ENCODE results near the gene PCCB. TPM values are rescaled to one million over a fixed set of nuclear protein-coding genes. Genes with fewer than 3 reads are reported as not detected.

Gene PCCB
- polyA plus RNA-seq, 1 donor from 2014 or later = 18.3 TPM

DNA sequence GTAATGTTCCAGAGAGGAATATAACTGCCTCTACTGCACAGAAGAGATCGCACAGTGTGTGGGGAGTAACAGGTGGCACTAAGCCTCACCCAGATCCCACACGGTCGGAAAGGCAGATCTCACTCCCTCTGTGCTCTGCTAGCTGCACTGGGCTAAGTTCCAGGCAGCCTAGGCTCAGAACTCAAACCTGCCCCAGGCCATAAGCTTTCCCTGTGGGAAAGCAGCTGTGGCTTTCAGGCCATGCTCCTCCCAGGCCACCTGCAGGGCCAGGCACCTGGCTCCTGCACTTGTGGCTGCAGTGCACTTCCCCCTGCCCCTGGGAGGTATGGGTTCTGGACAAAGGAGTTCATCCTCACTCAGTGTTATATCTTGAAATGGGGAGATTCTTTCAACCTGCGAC, 27.5 kb downstream of the PCCB start:
- H3K36me3 ChIP-seq (ENCODE audit: insufficient read depth, low read length) = no peaks in the 10 kb centered on the region
- no peaks in the 10 kb centered on the region for H3K27me3 ChIP-seq (ENCODE audit: insufficient read depth, low read depth, low read length)
- H3K9ac ChIP-seq (ENCODE audit: low read length) = no peak overlapping the region
- no peak overlapping the region for H3K4me3 ChIP-seq (ENCODE audit: low read length)
- H4K20me1 ChIP-seq (ENCODE audit: insufficient read depth) = no peaks in the 10 kb centered on the region
- no peak overlapping the region for H3K27ac ChIP-seq (ENCODE audit: low read length)
- H3K4me2 ChIP-seq (ENCODE audit: low read length) = no peak overlapping the region
- no peaks in the 10 kb centered on the region for H3F3A ChIP-seq (ENCODE audit: insufficient read depth, low read length, poor library complexity, severe bottlenecking)
- no peak for TF ChIP-seq SMC3 (conservative IDR thresholded peaks at IDR 0.05; ENCODE audit: poor library complexity)
- no peak for TF ChIP-seq MXI1 (conservative IDR thresholded peaks at IDR 0.05; ENCODE audit: poor library complexity, severe bottlenecking)
- no peak for TF ChIP-seq RAD21 (conservative IDR thresholded peaks at IDR 0.05)
- TF ChIP-seq, protein P1, sequence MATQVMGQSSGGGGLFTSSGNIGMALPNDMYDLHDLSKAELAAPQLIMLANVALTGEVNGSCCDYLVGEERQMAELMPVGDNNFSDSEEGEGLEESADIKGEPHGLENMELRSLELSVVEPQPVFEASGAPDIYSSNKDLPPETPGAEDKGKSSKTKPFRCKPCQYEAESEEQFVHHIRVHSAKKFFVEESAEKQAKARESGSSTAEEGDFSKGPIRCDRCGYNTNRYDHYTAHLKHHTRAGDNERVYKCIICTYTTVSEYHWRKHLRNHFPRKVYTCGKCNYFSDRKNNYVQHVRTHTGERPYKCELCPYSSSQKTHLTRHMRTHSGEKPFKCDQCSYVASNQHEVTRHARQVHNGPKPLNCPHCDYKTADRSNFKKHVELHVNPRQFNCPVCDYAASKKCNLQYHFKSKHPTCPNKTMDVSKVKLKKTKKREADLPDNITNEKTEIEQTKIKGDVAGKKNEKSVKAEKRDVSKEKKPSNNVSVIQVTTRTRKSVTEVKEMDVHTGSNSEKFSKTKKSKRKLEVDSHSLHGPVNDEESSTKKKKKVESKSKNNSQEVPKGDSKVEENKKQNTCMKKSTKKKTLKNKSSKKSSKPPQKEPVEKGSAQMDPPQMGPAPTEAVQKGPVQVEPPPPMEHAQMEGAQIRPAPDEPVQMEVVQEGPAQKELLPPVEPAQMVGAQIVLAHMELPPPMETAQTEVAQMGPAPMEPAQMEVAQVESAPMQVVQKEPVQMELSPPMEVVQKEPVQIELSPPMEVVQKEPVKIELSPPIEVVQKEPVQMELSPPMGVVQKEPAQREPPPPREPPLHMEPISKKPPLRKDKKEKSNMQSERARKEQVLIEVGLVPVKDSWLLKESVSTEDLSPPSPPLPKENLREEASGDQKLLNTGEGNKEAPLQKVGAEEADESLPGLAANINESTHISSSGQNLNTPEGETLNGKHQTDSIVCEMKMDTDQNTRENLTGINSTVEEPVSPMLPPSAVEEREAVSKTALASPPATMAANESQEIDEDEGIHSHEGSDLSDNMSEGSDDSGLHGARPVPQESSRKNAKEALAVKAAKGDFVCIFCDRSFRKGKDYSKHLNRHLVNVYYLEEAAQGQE (IDR thresholded peaks at IDR 0.05; ENCODE audit: borderline replicate concordance) = no peak
- TF ChIP-seq, protein P2, sequence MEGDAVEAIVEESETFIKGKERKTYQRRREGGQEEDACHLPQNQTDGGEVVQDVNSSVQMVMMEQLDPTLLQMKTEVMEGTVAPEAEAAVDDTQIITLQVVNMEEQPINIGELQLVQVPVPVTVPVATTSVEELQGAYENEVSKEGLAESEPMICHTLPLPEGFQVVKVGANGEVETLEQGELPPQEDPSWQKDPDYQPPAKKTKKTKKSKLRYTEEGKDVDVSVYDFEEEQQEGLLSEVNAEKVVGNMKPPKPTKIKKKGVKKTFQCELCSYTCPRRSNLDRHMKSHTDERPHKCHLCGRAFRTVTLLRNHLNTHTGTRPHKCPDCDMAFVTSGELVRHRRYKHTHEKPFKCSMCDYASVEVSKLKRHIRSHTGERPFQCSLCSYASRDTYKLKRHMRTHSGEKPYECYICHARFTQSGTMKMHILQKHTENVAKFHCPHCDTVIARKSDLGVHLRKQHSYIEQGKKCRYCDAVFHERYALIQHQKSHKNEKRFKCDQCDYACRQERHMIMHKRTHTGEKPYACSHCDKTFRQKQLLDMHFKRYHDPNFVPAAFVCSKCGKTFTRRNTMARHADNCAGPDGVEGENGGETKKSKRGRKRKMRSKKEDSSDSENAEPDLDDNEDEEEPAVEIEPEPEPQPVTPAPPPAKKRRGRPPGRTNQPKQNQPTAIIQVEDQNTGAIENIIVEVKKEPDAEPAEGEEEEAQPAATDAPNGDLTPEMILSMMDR (IDR thresholded peaks at IDR 0.05; ENCODE audit: poor library complexity, severe bottlenecking) = no peak
- TF ChIP-seq EZH2 (IDR thresholded peaks at IDR 0.05; ENCODE audit: borderline replicate concordance, insufficient read depth, low read length, poor library complexity, severe bottlenecking) = no peak
- no peak for TF ChIP-seq POLR2AphosphoS5 (IDR thresholded peaks at IDR 0.05)
- TF ChIP-seq EP300 (conservative IDR thresholded peaks at IDR 0.05; ENCODE audit: poor library complexity, severe bottlenecking) = no peak
- TF ChIP-seq TAF1 (IDR thresholded peaks at IDR 0.05; ENCODE audit: low read depth) = no peak
- no peak overlapping the region for H2AFZ ChIP-seq (ENCODE audit: low read depth, low read length)
- H3K9me3 ChIP-seq (ENCODE audit: low read length) = peaks cover 3% of the 10 kb centered on the region
- no peaks in the 10 kb centered on the region for H3K79me2 ChIP-seq (replicated peaks; ENCODE audit: insufficient read depth, low read length)
- H3K9me2 ChIP-seq (ENCODE audit: insufficient read depth, low read length) = no peaks in the 10 kb centered on the region

DNA sequence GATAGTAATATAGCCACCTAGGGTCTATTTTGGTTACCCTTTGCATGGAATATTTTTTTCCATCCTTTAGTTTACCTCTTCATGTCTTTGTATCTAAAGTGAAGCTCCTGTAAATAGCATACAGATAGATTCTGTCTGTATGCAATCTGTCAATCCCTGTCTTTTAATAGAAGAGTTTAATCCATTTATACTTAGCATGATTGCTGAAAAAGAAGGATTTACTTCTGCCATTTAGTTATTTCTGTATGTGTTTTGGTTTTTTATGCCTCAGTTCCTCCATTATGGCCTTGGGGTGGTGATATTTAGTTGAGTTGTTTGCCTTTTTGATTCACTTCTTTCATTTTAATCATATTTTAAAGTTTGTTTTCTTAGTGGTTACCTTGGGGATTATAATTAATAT, 29.0 kb downstream of the PCCB start:
- Histone ChIP-seq H3K9ac (ENCODE audit: low read length) (no peak overlapping the region), H3K9me2 (ENCODE audit: insufficient read depth, low read length) (no peaks in the 10 kb centered on the region), H3K4me2 (ENCODE audit: low read length) (no peak overlapping the region), H3K27ac (ENCODE audit: low read length) (no peak overlapping the region), H2AFZ (ENCODE audit: low read depth, low read length) (no peak overlapping the region), H3K4me3 (ENCODE audit: low read length) (no peak overlapping the region), H4K20me1 (ENCODE audit: insufficient read depth) (no peaks in the 10 kb centered on the region), H3K9me3 (ENCODE audit: low read length) (peaks cover 3% of the 10 kb centered on the region), H3K36me3 (ENCODE audit: insufficient read depth, low read length) (peaks cover 6% of the 10 kb centered on the region), H3K27me3 (ENCODE audit: insufficient read depth, low read depth, low read length) (no peaks in the 10 kb centered on the region), H3F3A (ENCODE audit: insufficient read depth, low read length, poor library complexity, severe bottlenecking) (no peaks in the 10 kb centered on the region), H3K79me2 (replicated peaks; ENCODE audit: insufficient read depth, low read length) (no peaks in the 10 kb centered on the region)
- TF ChIP-seq, protein P2 (IDR thresholded peaks at IDR 0.05; ENCODE audit: poor library complexity, severe bottlenecking) = no peak
- TF ChIP-seq EP300 (conservative IDR thresholded peaks at IDR 0.05; ENCODE audit: poor library complexity, severe bottlenecking) = no peak
- TF ChIP-seq SMC3 (conservative IDR thresholded peaks at IDR 0.05; ENCODE audit: poor library complexity) = no peak
- no peak for TF ChIP-seq MXI1 (conservative IDR thresholded peaks at IDR 0.05; ENCODE audit: poor library complexity, severe bottlenecking)
- TF ChIP-seq, protein P1 (IDR thresholded peaks at IDR 0.05; ENCODE audit: borderline replicate concordance) = no peak
- no peak for TF ChIP-seq TAF1 (IDR thresholded peaks at IDR 0.05; ENCODE audit: low read depth)
- TF ChIP-seq EZH2 (IDR thresholded peaks at IDR 0.05; ENCODE audit: borderline replicate concordance, insufficient read depth, low read length, poor library complexity, severe bottlenecking) = no peak
